Measurements from ENCODE around the gene PI3. TPM values are rescaled to one million over a fixed set of nuclear protein-coding genes. Genes with fewer than 3 reads are reported as not detected.

The PI3 gene
- total and polyA plus RNA-seq, 8 donors, result 1.6 to 172 (median 21.1) TPM; not detected in 2

DNA sequence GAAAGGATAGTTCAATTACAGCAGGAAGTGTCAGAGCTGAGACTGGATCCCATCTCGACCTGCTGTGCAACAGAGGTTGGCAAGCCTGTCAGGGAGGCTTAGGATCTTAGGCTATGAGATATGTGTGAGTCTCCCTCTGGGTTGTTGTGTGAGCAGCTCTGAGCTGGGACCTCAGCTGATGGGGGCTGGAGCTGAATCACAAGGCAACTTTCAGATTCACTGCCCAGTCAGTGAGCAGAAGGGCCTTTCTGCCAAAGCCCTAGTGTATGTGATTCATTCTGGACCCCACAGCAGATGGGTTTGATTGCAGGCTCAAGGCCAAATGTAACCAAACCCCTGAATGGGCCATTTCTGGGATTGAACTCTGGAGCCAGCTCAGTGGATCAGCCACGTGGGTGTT is 4.5 kb downstream of the PI3 start:
- Histone ChIP-seq H3K4me1 (no peaks in the 10 kb centered on the region), H3K9me3 (no peaks in the 10 kb centered on the region), H3K36me3 (no peaks in the 10 kb centered on the region), H3K4me3 (no peak overlapping the region), H3K27ac (no peak overlapping the region), H3K27me3 (peaks cover 0 to 16% (median 0%) of the 10 kb centered on the region in 3 donors)
- DNase-seq, result no peak
- intact Hi-C loops (cut with DNase I; ENCODE audit: low total_unique reads), result no loop called here
- TF ChIP-seq, protein P1, sequence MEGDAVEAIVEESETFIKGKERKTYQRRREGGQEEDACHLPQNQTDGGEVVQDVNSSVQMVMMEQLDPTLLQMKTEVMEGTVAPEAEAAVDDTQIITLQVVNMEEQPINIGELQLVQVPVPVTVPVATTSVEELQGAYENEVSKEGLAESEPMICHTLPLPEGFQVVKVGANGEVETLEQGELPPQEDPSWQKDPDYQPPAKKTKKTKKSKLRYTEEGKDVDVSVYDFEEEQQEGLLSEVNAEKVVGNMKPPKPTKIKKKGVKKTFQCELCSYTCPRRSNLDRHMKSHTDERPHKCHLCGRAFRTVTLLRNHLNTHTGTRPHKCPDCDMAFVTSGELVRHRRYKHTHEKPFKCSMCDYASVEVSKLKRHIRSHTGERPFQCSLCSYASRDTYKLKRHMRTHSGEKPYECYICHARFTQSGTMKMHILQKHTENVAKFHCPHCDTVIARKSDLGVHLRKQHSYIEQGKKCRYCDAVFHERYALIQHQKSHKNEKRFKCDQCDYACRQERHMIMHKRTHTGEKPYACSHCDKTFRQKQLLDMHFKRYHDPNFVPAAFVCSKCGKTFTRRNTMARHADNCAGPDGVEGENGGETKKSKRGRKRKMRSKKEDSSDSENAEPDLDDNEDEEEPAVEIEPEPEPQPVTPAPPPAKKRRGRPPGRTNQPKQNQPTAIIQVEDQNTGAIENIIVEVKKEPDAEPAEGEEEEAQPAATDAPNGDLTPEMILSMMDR (IDR thresholded peaks at IDR 0.05), result no peak
- TF ChIP-seq POLR2AphosphoS5 (IDR thresholded peaks at IDR 0.05) (no peak), POLR2A (IDR thresholded peaks at IDR 0.05) (no peak), EP300 (IDR thresholded peaks at IDR 0.05) (no peak)
- WGBS, 5 donors, result 34 to 63% (median 51%) methylated on average over 2 of the region's 2 CpGs

GRCh38 chr20:45181639-45182038 is 6.9 kb downstream of the PI3 start:
- Histone ChIP-seq H3K9me3 (no peaks in the 10 kb centered on the region), H3K4me1 (no peaks in the 10 kb centered on the region), H3K36me3 (no peaks in the 10 kb centered on the region), H3K4me3 (no peak overlapping the region), H3K27me3 (no peaks in the 10 kb centered on the region), H3K27ac (no peak overlapping the region)
- TF ChIP-seq, protein P1 (IDR thresholded peaks at IDR 0.05), result no peak
- TF ChIP-seq EP300 (IDR thresholded peaks at IDR 0.05) (no peak), POLR2A (IDR thresholded peaks at IDR 0.05) (no peak), POLR2AphosphoS5 (IDR thresholded peaks at IDR 0.05) (no peak)
- intact Hi-C loops (cut with DNase I; ENCODE audit: low total_unique reads), result no loop called here
- no peak for DNase-seq
- WGBS, 5 donors, result 80 to 94% (median 90%) methylated on average over 2 of the region's 2 CpGs

- 54 to 71% (median 66%) methylated on average over 2 of the region's 2 CpGs for WGBS, 5 donors
- DNase-seq, result no peak
- H3K4me1 ChIP-seq, result no peaks in the 10 kb centered on the region
- TF ChIP-seq POLR2A (IDR thresholded peaks at IDR 0.05) (no peak), POLR2AphosphoS5 (IDR thresholded peaks at IDR 0.05) (no peak), EP300 (IDR thresholded peaks at IDR 0.05) (no peak)
- TF ChIP-seq, protein P1 (IDR thresholded peaks at IDR 0.05), result no peak
- intact Hi-C loops (cut with DNase I; ENCODE audit: low total_unique reads), result no loop called here
- H3K9me3 ChIP-seq, result no peaks in the 10 kb centered on the region
- H3K4me3 ChIP-seq, result no peak overlapping the region
- no peaks in the 10 kb centered on the region for H3K27me3 ChIP-seq
- H3K36me3 ChIP-seq, result no peaks in the 10 kb centered on the region
- H3K27ac ChIP-seq, result no peak overlapping the region
These were observed 8.4 kb downstream of the PI3 start for GRCh38 chr20:45183084-45183483.

GRCh38 chr20:45187693-45188092 is 13.0 kb downstream of the PI3 start:
- H3K27me3 ChIP-seq, result no peaks in the 10 kb centered on the region
- H3K9me3 ChIP-seq, result no peaks in the 10 kb centered on the region
- 40 to 72% (median 67%) methylated on average over 1 to 2 of the region's 2 CpGs for WGBS, 5 donors
- no peak for DNase-seq
- intact Hi-C loops (cut with DNase I; ENCODE audit: low total_unique reads), result no loop called here
- no peaks in the 10 kb centered on the region for H3K4me1 ChIP-seq
- TF ChIP-seq POLR2AphosphoS5 (IDR thresholded peaks at IDR 0.05) (no peak), POLR2A (IDR thresholded peaks at IDR 0.05) (no peak), EP300 (IDR thresholded peaks at IDR 0.05) (no peak)
- TF ChIP-seq, protein P1 (IDR thresholded peaks at IDR 0.05), result no peak
- H3K27ac ChIP-seq, result no peak overlapping the region
- no peak overlapping the region for H3K4me3 ChIP-seq
- H3K36me3 ChIP-seq, result no peaks in the 10 kb centered on the region

Data from stomach (tissue), 9 donors.